ENCODE results near the gene NAA60. TPM values are rescaled to one million over a fixed set of nuclear protein-coding genes. Genes with fewer than 3 reads are reported as not detected.
A peak's percentile ranks its signal among the peaks of the same experiment; 100 is the strongest.
"Not testable (repeated sequence)": the region's sequence is repeated elsewhere in the genome, so short reads cannot be mapped to it uniquely, and the experiment has no call there.

The NAA60 gene
- total RNA-seq, 1 donor from 2014 or later = 38.2 TPM

DNA sequence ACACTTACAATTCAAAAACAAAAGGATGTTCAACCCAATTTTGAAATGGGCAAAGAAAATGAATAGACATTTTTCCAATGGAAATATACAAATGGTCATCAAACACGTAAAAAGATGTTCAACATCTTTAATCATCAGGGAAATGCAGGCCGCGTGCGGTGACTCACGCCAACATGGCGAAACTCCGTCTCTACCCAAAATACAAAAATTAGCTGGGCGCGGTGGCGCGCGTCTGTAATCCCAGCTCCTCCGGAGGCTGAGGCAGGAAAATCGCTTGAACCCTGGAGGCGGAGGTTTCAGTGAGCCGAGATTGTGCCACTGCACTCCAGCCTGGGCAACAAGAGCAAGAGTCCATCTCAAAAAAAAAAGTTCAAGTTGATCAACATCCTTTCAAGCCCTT is 55.5 kb downstream of the NAA60 start:
- H3K9me3 ChIP-seq (replicated peaks) = no peaks in the 10 kb centered on the region
- peaks cover 32% of the 10 kb centered on the region for H3K4me1 ChIP-seq
- no peaks in the 10 kb centered on the region for H3K27me3 ChIP-seq (ENCODE audit: low read depth)
- TF ChIP-seq, protein P1, sequence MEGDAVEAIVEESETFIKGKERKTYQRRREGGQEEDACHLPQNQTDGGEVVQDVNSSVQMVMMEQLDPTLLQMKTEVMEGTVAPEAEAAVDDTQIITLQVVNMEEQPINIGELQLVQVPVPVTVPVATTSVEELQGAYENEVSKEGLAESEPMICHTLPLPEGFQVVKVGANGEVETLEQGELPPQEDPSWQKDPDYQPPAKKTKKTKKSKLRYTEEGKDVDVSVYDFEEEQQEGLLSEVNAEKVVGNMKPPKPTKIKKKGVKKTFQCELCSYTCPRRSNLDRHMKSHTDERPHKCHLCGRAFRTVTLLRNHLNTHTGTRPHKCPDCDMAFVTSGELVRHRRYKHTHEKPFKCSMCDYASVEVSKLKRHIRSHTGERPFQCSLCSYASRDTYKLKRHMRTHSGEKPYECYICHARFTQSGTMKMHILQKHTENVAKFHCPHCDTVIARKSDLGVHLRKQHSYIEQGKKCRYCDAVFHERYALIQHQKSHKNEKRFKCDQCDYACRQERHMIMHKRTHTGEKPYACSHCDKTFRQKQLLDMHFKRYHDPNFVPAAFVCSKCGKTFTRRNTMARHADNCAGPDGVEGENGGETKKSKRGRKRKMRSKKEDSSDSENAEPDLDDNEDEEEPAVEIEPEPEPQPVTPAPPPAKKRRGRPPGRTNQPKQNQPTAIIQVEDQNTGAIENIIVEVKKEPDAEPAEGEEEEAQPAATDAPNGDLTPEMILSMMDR (IDR thresholded peaks at IDR 0.05; ENCODE audit: borderline replicate concordance) = no peak
- H3K27ac ChIP-seq (replicated peaks) = no peak overlapping the region
- no peak for DNase-seq
- no peak overlapping the region for H3K4me3 ChIP-seq
- intact Hi-C loops (cut with micrococcal nuclease) = no loop called here
- H3K36me3 ChIP-seq = no peaks in the 10 kb centered on the region

DNA sequence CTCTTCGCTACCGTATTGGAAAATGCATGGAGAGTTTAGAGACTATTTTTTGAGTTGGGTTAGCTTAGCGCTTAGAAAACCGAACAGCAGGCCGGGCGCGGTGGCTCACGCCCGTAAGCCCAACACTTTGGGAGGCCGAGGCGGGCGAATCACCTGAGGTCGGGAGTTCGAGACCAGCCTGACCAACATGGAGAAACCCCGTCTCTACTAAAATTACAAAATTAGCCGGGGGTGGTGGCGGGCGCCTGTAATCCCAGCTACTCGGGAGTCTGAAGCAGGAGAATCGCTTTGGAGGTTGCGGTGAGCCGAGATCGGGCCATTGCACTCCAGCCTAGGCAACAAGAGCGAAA is 57.9 kb downstream of the NAA60 start:
- DNase-seq; intact Hi-C loops (cut with micrococcal nuclease); H3K27me3 ChIP-seq (ENCODE audit: low read depth); H3K9me3 ChIP-seq (replicated peaks): not testable (repeated sequence)
- Histone ChIP-seq H3K4me1 (peaks cover 32% of the 10 kb centered on the region), H3K4me3 (peak overlapping the region; percentile 95), H3K27ac (replicated peaks) (peak overlapping the region; percentile 83), H3K36me3 (peaks cover 17% of the 10 kb centered on the region)

DNA sequence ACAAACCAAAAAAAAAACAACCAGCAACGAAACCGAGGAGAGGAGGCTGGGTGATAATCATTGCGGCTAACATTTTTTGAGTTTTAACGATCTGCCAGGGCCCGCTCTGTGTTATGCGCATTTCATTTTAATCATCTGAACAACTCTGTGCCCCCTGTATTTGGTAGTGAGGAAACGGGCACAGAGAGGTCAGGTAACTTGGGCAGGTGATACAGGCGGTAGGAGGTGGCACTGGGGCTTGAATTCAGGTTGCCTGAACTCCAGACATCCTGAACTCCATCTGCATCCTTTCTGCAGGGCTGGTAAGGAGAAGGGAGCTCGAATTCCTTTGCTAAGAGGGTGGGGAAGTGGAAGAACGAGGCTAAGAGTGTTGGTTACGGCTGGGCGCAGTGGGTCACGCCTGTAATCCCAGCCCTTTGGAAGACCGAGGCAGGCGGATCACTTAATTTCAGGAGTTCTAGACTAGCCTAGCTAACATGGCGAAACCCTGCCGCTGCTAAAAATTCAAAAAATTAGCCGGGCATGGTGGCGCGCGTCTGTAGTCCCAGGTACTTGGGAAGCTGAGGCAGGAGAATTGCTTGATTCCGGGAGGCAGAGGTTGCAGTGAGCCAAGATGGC is 58.4 kb downstream of the NAA60 start:
- intact Hi-C loops (cut with micrococcal nuclease) = no loop called here
- DNase-seq = no peak
- Histone ChIP-seq H3K36me3 (peaks cover 23% of the 10 kb centered on the region), H3K9me3 (replicated peaks) (no peaks in the 10 kb centered on the region), H3K27ac (replicated peaks) (peak overlapping the region; percentile 83), H3K27me3 (ENCODE audit: low read depth) (no peaks in the 10 kb centered on the region), H3K4me3 (peak overlapping the region; percentile 95), H3K4me1 (peaks cover 32% of the 10 kb centered on the region)
- TF ChIP-seq, protein P1 (IDR thresholded peaks at IDR 0.05; ENCODE audit: borderline replicate concordance) = no peak

DNA sequence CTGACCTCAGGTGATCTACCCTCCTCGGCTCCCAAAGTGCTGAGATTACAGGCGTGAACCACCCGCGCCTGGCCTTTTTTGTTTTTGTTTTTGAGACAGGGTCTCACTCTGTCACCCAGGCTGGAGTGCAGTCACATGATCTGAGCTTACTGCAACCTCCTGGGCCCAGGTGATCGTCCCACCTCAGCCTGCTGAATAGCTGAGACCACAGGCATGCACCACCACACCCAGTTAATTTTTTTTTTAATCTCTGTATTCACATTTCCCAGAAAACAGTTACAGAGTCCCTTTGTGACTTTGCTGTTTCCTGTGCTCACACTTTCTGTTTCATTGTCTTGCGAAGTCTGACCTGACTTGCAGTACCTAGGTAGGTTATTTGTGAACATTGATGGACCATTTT is 60.0 kb downstream of the NAA60 start:
- Histone ChIP-seq H3K27ac (replicated peaks) (no peak overlapping the region), H3K4me1 (peaks cover 32% of the 10 kb centered on the region), H3K9me3 (replicated peaks) (no peaks in the 10 kb centered on the region), H3K36me3 (peaks cover 37% of the 10 kb centered on the region), H3K4me3 (no peak overlapping the region), H3K27me3 (ENCODE audit: low read depth) (no peaks in the 10 kb centered on the region)
- intact Hi-C loops (cut with micrococcal nuclease) = no loop called here
- no peak for DNase-seq
- TF ChIP-seq, protein P1 (IDR thresholded peaks at IDR 0.05; ENCODE audit: borderline replicate concordance) = no peak

DNA sequence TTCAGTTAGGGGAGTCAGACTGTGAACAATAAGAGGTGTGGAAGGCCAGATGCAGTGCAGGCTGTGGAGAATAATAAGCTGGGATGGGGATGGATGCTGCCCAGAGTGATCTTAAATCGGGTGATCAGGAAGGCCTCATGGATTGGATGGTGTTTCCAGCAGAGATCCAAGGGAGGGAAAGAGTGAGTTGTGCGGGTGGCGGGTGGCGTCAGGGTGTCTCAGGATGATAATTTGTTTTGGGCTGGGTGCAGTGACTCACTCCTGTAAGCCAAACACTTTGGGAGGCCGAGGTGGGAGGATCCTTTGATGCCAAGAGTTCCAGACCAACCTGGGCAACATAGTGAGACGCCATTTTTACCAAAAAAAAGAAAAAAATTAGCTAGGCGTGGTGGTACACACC is 65.3 kb downstream of the NAA60 start:
- Histone ChIP-seq H3K4me3 (no peak overlapping the region), H3K27me3 (ENCODE audit: low read depth) (no peaks in the 10 kb centered on the region), H3K4me1 (no peaks in the 10 kb centered on the region), H3K27ac (replicated peaks) (no peak overlapping the region), H3K36me3 (peaks cover 88% of the 10 kb centered on the region), H3K9me3 (replicated peaks) (no peaks in the 10 kb centered on the region)
- DNase-seq = no peak
- TF ChIP-seq, protein P1 (IDR thresholded peaks at IDR 0.05; ENCODE audit: borderline replicate concordance) = no peak
- intact Hi-C loops (cut with micrococcal nuclease) = no loop called here

DNA sequence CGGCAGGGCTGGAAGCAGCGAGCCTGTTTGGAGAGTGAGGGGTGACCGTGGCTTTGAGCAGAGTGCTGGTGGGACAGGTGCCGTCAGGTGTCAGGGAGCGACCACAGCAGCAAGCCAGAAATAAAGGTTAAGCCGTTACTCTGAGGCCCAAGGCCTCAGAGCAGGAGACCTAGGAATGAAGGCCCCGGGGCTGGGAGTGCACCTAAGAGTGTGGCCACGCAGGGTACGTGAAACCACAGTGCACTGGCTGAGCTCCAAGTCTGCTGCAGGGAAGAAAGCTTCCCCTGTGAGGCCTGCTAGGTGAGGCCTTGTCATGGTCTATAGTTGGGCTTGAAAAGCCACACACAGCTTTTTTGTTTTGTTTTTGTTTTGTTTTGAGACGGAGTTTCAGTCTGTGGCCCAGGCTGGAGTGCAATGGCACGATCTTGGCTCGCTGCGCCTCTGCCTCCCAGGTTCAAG is 66.0 kb downstream of the NAA60 start:
- TF ChIP-seq, protein P1 (IDR thresholded peaks at IDR 0.05; ENCODE audit: borderline replicate concordance) = no peak
- Histone ChIP-seq H3K36me3 (peaks cover 96% of the 10 kb centered on the region), H3K9me3 (replicated peaks) (no peaks in the 10 kb centered on the region), H3K27ac (replicated peaks) (no peak overlapping the region), H3K4me3 (no peak overlapping the region), H3K27me3 (ENCODE audit: low read depth) (no peaks in the 10 kb centered on the region), H3K4me1 (no peaks in the 10 kb centered on the region)
- no peak for DNase-seq
- intact Hi-C loops (cut with micrococcal nuclease) = no loop called here

Measured in left ventricle myocardium inferior (tissue), 1 donor.